ENCODE measurements around the gene POLR1D.

POLR1D gene

GRCh38 chr13:27659145-27659865 is 37.6 kb downstream of the POLR1D start:
- H3K4me3 ChIP-seq (ENCODE audit: low read depth, low read length), result no peak overlapping the region
- no peak for TF ChIP-seq POLR2A (IDR thresholded peaks at IDR 0.05; ENCODE audit: extremely low read depth, insufficient read length)
- TF ChIP-seq CTCF (IDR thresholded peaks at IDR 0.05; ENCODE audit: low read depth, low read length), result no peak
- TF ChIP-seq MYC (IDR thresholded peaks at IDR 0.05; ENCODE audit: low read depth, low read length), result no peak
- TF ChIP-seq MAX (IDR thresholded peaks at IDR 0.05; ENCODE audit: low read depth, low read length), result no peak
- DNase-seq (ENCODE audit: low read depth), result no peak

GRCh38 chr13:27660511-27660910 is 38.8 kb downstream of the POLR1D start:
- no peak for DNase-seq (ENCODE audit: low read depth)
- TF ChIP-seq POLR2A (IDR thresholded peaks at IDR 0.05; ENCODE audit: extremely low read depth, insufficient read length), result no peak
- no peak for TF ChIP-seq MAX (IDR thresholded peaks at IDR 0.05; ENCODE audit: low read depth, low read length)
- TF ChIP-seq CTCF (IDR thresholded peaks at IDR 0.05; ENCODE audit: low read depth, low read length), result no peak
- H3K4me3 ChIP-seq (ENCODE audit: low read depth, low read length), result no peak overlapping the region

- no peak overlapping the region for H3K4me3 ChIP-seq (ENCODE audit: low read depth, low read length)
- no peak for DNase-seq (ENCODE audit: low read depth)
- TF ChIP-seq POLR2A (IDR thresholded peaks at IDR 0.05; ENCODE audit: extremely low read depth, insufficient read length) (no peak), MAX (IDR thresholded peaks at IDR 0.05; ENCODE audit: low read depth, low read length) (no peak), CTCF (IDR thresholded peaks at IDR 0.05; ENCODE audit: low read depth, low read length) (no peak), MYC (IDR thresholded peaks at IDR 0.05; ENCODE audit: low read depth, low read length) (no peak)
Observed at GRCh38 chr13:27661017-27661416, 39.3 kb downstream of the POLR1D start.

GRCh38 chr13:27662738-27663470 is 41.2 kb downstream of the POLR1D start:
- TF ChIP-seq MYC (IDR thresholded peaks at IDR 0.05; ENCODE audit: low read depth, low read length), result no peak
- no peak for TF ChIP-seq CTCF (IDR thresholded peaks at IDR 0.05; ENCODE audit: low read depth, low read length)
- TF ChIP-seq POLR2A (IDR thresholded peaks at IDR 0.05; ENCODE audit: extremely low read depth, insufficient read length), result no peak
- TF ChIP-seq MAX (IDR thresholded peaks at IDR 0.05; ENCODE audit: low read depth, low read length), result no peak
- DNase-seq (ENCODE audit: low read depth), result no peak
- no peak overlapping the region for H3K4me3 ChIP-seq (ENCODE audit: low read depth, low read length)

GRCh38 chr13:27663947-27664346 is 42.3 kb downstream of the POLR1D start:
- TF ChIP-seq MYC (IDR thresholded peaks at IDR 0.05; ENCODE audit: low read depth, low read length), result no peak
- TF ChIP-seq MAX (IDR thresholded peaks at IDR 0.05; ENCODE audit: low read depth, low read length), result no peak
- TF ChIP-seq CTCF (IDR thresholded peaks at IDR 0.05; ENCODE audit: low read depth, low read length), result no peak
- TF ChIP-seq POLR2A (IDR thresholded peaks at IDR 0.05; ENCODE audit: extremely low read depth, insufficient read length), result no peak
- DNase-seq (ENCODE audit: low read depth), result no peak
- H3K4me3 ChIP-seq (ENCODE audit: low read depth, low read length), result no peak overlapping the region

Data from NB4 (cell line).